ENCODE measurements around the gene MTMR2. TPM values are rescaled to one million over a fixed set of nuclear protein-coding genes. Genes with fewer than 3 reads are reported as not detected.

MTMR2 gene
- total and polyA plus RNA-seq, 2 donors (not counting 1 experiment from before 2014, with no cell fraction given) = 29.2 to 48.2 TPM

DNA sequence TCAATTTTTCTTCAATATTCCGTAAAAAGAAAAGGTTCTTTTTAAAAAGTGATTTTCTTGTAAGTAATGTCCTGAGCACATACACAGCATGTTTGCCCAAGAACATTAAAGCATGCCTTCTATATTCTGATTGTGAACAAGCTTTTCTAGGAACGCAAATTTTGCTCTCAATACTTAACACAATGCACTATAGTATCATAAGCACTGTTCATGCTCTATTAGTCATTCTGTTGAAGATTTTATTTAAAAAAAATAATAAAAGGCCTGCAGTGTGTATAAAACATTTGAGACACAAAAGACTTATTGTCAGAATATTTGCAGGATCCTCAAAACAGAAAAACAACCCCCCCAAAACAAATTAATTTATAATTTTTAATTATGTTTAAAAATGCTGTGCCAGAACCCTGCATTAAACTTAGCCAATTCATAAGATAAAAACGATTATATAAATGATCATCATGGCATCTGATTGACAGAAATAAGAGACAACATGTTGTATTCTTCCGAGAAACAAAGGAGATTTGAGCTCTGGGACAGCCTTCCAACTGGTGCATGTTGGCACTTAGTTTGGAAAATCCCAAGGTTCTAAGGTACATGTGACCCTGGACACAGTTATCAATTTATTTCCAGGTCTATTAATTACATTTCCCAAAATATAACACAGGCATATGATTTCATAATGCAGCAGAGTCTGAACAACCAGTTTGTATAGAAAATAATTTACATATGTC lies 13.1 kb downstream of the MTMR2 start:
- H3K27ac ChIP-seq (ENCODE audit: insufficient read depth, low read length) = no peak overlapping the region
- peaks cover 6% of the 10 kb centered on the region for H3K4me1 ChIP-seq (ENCODE audit: control insufficient read depth, extremely low read depth, insufficient read depth, low read length)
- TF ChIP-seq, protein P1, sequence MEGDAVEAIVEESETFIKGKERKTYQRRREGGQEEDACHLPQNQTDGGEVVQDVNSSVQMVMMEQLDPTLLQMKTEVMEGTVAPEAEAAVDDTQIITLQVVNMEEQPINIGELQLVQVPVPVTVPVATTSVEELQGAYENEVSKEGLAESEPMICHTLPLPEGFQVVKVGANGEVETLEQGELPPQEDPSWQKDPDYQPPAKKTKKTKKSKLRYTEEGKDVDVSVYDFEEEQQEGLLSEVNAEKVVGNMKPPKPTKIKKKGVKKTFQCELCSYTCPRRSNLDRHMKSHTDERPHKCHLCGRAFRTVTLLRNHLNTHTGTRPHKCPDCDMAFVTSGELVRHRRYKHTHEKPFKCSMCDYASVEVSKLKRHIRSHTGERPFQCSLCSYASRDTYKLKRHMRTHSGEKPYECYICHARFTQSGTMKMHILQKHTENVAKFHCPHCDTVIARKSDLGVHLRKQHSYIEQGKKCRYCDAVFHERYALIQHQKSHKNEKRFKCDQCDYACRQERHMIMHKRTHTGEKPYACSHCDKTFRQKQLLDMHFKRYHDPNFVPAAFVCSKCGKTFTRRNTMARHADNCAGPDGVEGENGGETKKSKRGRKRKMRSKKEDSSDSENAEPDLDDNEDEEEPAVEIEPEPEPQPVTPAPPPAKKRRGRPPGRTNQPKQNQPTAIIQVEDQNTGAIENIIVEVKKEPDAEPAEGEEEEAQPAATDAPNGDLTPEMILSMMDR (conservative IDR thresholded peaks at IDR 0.05 in 1 of 2, IDR thresholded peaks at IDR 0.05 in 1 of 2; ENCODE audit: low read depth in 1 of 2, low read length in 2 of 2) = no peak
- TF ChIP-seq EZH2 (IDR thresholded peaks at IDR 0.05; ENCODE audit: low read length, missing control alignments) = no peak
- no peaks in the 10 kb centered on the region for H4K20me1 ChIP-seq (ENCODE audit: control insufficient read depth, extremely low read depth, insufficient read depth, low read length)
- no peak overlapping the region for H3K9ac ChIP-seq (ENCODE audit: insufficient read depth, low read length)
- peaks cover 53% of the 10 kb centered on the region for H3K79me2 ChIP-seq (ENCODE audit: control insufficient read depth, insufficient read depth, low read length)
- no peaks in the 10 kb centered on the region for H3K27me3 ChIP-seq (ENCODE audit: control insufficient read depth, insufficient read depth, low read length)
- DNase-seq (ENCODE audit: low read depth in 2 of 2) = no peak
- no peaks in the 10 kb centered on the region for H3K9me3 ChIP-seq (ENCODE audit: control insufficient read depth, insufficient read depth, low read depth, low read length)
- H3K36me3 ChIP-seq (ENCODE audit: control insufficient read depth, insufficient read depth, low read length) = no peaks in the 10 kb centered on the region
- no peak overlapping the region for H3K4me2 ChIP-seq (ENCODE audit: extremely low read depth, insufficient read depth, low read length)
- H2AFZ ChIP-seq (ENCODE audit: low read length) = no peak overlapping the region
- H3K4me3 ChIP-seq (replicated peaks in 1 of 4; ENCODE audit: control extremely low read depth in 1 of 4, insufficient read depth in 1 of 4, low read depth in 3 of 4, low read length in 4 of 4) = no peak overlapping the region

DNA sequence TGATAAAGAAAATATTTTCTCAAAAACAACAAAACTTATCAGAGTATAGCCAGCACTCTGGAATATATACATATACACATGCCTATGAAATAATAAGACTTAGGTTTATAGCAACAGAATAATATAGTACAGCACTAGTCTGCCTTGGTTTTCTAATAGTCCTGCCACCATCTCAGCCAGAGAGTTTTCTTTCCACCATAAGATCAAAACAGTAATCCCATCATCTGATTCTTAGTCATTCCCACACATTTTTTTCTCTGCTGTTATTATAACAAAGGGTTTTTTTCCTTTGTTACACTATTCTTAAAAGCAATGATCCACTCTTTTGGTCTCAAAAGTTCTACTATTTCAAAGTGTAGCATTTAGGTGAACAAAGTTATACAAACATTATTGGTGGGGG lies 15.1 kb downstream of the MTMR2 start:
- no peaks in the 10 kb centered on the region for H3K36me3 ChIP-seq (ENCODE audit: control insufficient read depth, insufficient read depth, low read length)
- H3K4me3 ChIP-seq (replicated peaks in 1 of 4; ENCODE audit: control extremely low read depth in 1 of 4, insufficient read depth in 1 of 4, low read depth in 3 of 4, low read length in 4 of 4) = no peak overlapping the region
- no peak overlapping the region for H3K9ac ChIP-seq (ENCODE audit: insufficient read depth, low read length)
- H2AFZ ChIP-seq (ENCODE audit: low read length) = no peak overlapping the region
- H3K79me2 ChIP-seq (ENCODE audit: control insufficient read depth, insufficient read depth, low read length) = peaks cover 54% of the 10 kb centered on the region
- H3K4me2 ChIP-seq (ENCODE audit: extremely low read depth, insufficient read depth, low read length) = no peak overlapping the region
- H3K9me3 ChIP-seq (ENCODE audit: control insufficient read depth, insufficient read depth, low read depth, low read length) = no peaks in the 10 kb centered on the region
- H4K20me1 ChIP-seq (ENCODE audit: control insufficient read depth, extremely low read depth, insufficient read depth, low read length) = no peaks in the 10 kb centered on the region
- peak; percentile 37 to 57 for DNase-seq (ENCODE audit: low read depth in 2 of 2)
- no peak overlapping the region for H3K27ac ChIP-seq (ENCODE audit: insufficient read depth, low read length)
- TF ChIP-seq, protein P1 (conservative IDR thresholded peaks at IDR 0.05 in 1 of 2, IDR thresholded peaks at IDR 0.05 in 1 of 2; ENCODE audit: low read depth in 1 of 2, low read length in 2 of 2) = no peak
- TF ChIP-seq EZH2 (IDR thresholded peaks at IDR 0.05; ENCODE audit: low read length, missing control alignments) = no peak
- H3K27me3 ChIP-seq (ENCODE audit: control insufficient read depth, insufficient read depth, low read length) = no peaks in the 10 kb centered on the region
- peaks cover 6% of the 10 kb centered on the region for H3K4me1 ChIP-seq (ENCODE audit: control insufficient read depth, extremely low read depth, insufficient read depth, low read length)

DNA sequence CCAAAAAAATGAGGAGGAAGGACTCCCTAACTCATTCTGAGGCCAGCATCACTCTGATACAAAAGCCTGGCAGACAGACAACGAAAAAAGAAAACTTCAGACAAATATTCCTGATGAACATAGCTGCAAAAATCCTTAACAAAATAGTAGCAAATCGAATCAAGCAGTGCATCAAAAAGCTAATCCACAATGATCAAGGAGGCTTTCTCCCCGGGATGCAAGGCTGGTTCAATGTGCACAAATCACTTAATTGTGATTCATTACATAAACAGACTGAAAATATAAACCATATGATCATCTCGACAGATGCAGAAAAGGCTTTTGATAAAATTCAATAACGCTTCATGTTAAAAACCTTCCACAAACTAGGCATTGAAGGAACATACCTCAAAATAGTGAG lies 16.4 kb downstream of the MTMR2 start:
- DNase-seq (ENCODE audit: low read depth in 2 of 2) = peak in 1 of 2 donors; percentile 35
- Histone ChIP-seq H3K4me3 (replicated peaks in 1 of 4; ENCODE audit: control extremely low read depth in 1 of 4, insufficient read depth in 1 of 4, low read depth in 3 of 4, low read length in 4 of 4) (no peak overlapping the region), H3K27me3 (ENCODE audit: control insufficient read depth, insufficient read depth, low read length) (no peaks in the 10 kb centered on the region), H2AFZ (ENCODE audit: low read length) (no peak overlapping the region), H4K20me1 (ENCODE audit: control insufficient read depth, extremely low read depth, insufficient read depth, low read length) (no peaks in the 10 kb centered on the region), H3K9me3 (ENCODE audit: control insufficient read depth, insufficient read depth, low read depth, low read length) (no peaks in the 10 kb centered on the region), H3K27ac (ENCODE audit: insufficient read depth, low read length) (no peak overlapping the region), H3K36me3 (ENCODE audit: control insufficient read depth, insufficient read depth, low read length) (no peaks in the 10 kb centered on the region), H3K4me2 (ENCODE audit: extremely low read depth, insufficient read depth, low read length) (no peak overlapping the region), H3K79me2 (ENCODE audit: control insufficient read depth, insufficient read depth, low read length) (peaks cover 63% of the 10 kb centered on the region), H3K4me1 (ENCODE audit: control insufficient read depth, extremely low read depth, insufficient read depth, low read length) (no peaks in the 10 kb centered on the region), H3K9ac (ENCODE audit: insufficient read depth, low read length) (no peak overlapping the region)
- TF ChIP-seq EZH2 (IDR thresholded peaks at IDR 0.05; ENCODE audit: low read length, missing control alignments) = no peak
- TF ChIP-seq, protein P1 (conservative IDR thresholded peaks at IDR 0.05 in 1 of 2, IDR thresholded peaks at IDR 0.05 in 1 of 2; ENCODE audit: low read depth in 1 of 2, low read length in 2 of 2) = no peak

Data from fibroblast of lung (primary cell).